Measurements from ENCODE around the gene CHST11. TPM values are rescaled to one million over a fixed set of nuclear protein-coding genes. Genes with fewer than 3 reads are reported as not detected.

The CHST11 gene
- total RNA-seq, 2 donors from 2014 or later, result 3.4 to 4.4 TPM

DNA sequence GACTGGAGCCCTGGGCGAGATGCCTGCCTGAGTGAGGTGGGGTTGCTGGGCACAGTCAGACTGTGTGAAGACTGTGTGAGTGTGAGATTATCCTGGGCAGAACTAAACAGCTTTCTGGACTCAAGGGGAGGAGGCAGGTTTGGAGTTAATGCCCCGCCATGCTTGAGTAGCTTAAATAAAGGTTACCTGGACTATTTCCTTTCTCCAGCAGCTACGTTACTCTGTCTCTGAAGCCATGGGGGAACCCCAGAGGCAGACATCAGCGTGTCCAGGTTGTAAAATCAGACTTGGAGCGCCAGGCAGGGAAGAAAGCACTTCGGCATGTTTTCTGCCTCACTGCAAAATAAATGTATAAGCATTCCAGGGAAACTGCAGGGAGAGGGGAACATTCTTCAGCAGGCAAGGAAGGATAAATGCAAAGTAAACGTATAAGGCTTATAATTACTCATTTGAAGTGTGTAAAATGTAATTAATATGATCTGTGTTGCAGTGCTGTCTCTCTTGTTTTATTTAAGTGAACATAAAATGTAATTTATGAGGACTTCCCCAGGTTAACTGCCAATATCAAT is 129.7 kb downstream of the CHST11 start:
- DNase-seq (no peak), ATAC-seq (no peak)
- intact Hi-C loops (cut with DNase I, micrococcal nuclease), result no loop called here

DNA sequence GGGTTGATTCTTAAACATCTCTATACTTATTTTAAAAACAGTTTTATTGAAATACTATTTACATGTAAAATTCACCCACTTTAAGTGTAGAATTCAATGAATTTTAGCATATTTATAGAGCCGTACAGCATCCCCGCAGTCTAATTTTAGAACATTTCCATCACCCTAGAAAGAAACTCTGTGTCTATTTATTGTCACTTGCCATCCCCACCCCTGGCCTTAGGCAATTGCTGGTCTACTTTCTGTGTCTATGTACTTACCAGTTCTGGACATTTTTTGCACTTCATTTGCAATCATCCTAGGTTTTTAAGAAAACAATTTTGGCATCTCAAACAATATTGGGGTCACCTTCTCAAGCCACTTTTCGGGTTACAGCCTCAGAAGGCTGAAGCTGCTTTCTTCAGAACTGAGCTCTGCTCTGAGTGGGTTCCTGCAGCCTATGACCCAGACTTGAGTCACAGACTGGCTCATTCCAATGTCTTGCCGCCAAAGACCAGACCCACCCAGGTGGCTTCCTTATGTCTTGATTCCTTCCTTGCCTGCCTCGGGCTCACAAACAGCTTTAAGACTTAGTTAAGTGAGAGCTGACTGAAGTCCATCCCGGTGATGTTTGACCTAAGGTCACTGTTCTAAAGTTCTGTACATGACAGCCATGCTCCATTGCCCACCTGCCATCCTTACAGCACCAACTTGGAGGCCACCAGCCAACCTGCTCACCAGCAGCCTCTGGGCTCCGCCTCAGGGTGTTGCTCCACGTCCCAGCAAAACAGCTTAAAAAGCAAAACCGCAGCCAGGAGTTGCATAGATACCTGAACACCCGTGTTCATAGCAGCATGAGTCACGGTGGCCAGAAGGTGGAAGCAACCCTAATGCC is 131.5 kb downstream of the CHST11 start:
- DNase-seq, result no peak
- intact Hi-C loops (cut with DNase I, micrococcal nuclease), result no loop called here
- no peak for ATAC-seq

DNA sequence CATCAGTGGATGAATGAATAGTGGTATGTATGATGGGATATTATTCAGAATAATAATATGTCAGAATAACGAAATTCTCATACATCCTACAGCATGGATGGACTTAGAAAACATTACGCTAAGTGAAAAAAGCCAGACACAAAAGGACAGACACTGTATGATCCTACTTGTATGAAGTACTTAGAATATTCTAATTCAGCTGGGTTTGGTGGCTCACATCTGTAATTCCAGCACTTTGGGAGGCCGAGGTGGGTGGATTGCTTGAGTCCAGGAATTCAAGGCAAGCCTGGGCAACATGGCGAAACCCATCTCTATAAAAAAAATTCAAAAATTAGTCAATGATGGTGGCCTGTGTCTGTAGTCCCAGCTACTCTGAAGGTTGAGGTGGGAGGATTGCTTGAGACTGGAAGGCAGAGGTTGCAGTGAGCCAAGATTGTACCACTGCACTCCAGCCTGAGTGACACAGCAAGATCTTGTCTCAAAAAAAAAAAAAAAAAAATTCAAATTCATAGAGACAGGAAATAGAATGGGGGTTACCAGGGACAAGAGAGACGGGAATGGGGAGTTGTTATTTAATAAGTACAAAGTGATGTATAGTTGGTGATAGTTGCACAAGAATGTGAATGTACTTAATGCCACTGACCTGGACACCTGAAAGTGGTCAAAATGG is 132.3 kb downstream of the CHST11 start:
- no peak for DNase-seq
- intact Hi-C loops (cut with DNase I, micrococcal nuclease), result no loop called here
- no peak for ATAC-seq

DNA sequence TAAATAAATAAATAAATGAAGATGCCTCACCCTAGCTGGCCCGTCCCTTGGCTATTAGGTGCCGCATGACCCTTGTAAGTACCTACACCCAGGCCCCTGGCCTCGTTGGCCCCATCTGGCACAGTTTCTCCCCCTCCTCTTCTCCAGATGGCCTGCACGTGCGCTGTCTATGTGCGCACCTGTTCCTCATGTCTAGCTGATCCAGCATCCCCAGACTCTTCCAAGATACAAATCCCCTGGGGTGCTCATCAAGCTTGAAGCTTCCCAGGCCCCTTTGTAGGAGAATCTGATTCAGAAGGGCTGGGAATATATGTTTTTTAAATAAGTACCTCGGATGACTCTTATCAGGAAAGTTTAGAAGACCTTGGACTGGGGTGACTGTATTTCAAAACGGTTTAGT is 133.3 kb downstream of the CHST11 start:
- intact Hi-C loops (cut with DNase I, micrococcal nuclease), result no loop called here
- ATAC-seq, result no peak

DNA sequence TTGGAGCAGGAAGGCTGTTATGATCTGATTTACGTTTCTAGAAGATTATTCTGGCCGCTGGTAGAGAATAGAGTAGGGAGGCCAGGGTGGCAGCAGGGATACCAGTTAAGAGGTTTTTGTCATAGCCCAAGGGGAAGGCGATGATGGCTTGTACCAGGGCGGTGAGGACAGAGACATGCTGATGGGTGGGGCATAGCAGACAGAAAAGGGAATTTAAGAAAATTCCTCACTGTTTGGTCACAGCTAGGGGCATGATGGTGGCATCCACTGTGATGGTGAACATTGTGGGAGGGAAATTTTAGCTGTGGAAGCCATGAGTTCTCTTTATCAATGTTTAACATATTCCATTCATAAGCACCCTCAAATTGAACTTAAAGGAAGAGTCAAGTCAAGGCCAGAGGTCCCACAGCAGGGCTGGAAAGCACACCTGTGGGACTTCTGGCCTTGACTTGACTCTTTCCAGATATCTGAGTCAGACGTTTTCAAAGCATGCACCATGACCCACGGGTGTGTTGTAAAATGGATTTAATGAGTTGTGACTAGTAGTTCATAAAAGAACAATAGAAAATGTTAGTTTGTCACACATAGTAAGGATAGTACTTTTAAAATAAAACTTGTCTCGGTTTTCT is 134.6 kb downstream of the CHST11 start:
- ATAC-seq (no peak), DNase-seq (no peak)
- intact Hi-C loops (cut with DNase I, micrococcal nuclease), result no loop called here

More for the DNA sequence above, 133.3 kb downstream of the CHST11 start:
- no peak for DNase-seq

DNA sequence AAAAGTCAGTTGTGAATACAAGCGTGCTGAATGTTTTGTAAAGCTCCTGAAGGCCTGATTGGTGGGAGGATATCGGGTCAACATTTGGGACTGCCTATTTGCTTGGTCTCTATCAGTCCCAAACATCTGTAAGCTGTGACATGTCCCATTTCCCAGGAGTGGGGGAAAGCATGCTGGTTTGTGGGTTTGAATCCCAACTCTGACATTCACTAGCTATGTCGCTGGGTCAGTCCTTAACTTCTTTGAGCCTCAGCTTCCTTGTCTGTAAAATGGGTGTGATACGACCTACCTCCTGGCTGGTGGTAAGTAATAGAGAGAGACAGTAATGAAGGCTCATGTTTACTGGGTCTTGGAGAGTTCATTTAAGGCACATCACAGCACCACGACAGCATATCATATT is 136.7 kb downstream of the CHST11 start:
- intact Hi-C loops (cut with DNase I, micrococcal nuclease), result no loop called here
- no peak for ATAC-seq
- DNase-seq, result no peak

DNA sequence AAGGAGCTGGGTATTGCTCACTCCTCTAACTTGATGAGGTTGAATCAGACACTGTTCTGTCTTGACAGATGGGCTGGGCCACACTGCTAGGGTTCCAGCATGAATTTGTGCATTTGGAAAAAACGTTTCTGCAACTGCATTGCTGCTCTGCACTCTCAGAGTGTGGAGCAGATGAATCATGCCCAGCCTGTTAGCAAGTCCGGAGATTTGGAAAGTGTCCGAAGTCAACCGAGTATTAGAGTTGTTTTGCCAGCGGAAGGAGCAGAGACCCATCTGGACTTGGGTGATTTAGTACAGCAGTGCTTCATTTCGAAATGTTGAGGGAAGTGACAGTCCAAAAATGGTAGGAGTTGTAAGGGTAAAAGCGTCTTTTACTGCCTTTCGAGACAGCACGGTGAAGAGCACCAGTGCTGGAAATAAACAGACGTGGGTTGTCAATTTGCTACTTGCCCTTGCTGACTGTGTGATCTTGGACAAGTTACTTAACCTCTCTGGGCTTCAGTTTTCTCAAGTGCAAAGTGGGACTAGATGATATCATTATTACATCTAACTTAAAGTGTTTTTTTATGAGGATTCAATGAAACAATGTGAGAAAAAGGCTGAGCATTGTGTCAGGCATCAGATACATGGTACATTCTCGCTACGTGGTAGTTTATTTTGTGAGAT is 139.5 kb downstream of the CHST11 start:
- ATAC-seq, result no peak

DNA sequence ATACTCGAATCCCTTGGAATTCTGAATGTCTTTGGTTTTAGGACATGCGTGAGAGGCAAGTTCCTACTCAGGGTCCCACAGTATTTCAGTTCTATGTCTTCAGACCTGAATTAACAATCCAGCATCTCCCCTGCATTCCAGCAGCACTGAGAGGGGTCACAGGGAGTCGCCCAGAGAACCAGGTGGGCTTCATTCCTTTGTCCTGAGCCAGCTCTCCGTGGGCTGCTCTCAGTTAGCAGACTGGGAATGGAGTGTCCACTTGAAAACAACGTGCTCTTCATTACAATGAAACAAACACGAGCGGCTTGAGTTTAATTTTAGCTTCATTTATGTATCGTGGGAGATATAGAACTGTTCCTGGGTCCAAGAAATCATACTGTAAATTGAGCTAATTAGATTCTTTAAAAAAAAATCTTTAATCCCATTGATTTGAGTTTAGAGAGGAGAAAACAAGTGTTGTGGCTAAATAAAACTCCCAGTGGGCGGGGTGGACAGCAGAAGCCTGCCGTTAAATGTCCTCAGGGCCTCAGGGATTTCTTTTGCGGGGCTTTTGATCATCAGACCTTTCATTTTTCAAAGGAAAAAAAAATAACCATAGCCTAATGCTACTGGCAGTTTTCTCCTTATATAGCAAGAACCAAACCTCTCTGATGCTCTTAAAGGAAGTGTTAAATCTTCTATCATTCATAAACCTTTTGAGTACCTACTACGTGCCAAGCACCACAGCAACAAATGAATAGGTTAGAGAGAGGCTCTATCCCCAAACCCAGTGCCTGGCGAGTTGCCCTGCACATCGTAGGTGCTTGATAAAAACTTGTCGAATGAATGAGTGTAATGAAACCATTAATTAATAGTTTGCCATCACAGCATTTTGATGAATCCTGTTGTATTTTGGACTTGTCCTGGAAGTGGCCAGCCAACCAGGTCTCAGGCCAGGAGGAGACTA is 140.4 kb downstream of the CHST11 start:
- intact Hi-C loops (cut with DNase I, micrococcal nuclease), result no loop called here
- no peak for ATAC-seq
- DNase-seq, result no peak

More for the DNA sequence above, 139.5 kb downstream of the CHST11 start:
- intact Hi-C loops (cut with DNase I, micrococcal nuclease), result no loop called here
- peak in 1 of 2 donors; percentile 30 for DNase-seq

DNA sequence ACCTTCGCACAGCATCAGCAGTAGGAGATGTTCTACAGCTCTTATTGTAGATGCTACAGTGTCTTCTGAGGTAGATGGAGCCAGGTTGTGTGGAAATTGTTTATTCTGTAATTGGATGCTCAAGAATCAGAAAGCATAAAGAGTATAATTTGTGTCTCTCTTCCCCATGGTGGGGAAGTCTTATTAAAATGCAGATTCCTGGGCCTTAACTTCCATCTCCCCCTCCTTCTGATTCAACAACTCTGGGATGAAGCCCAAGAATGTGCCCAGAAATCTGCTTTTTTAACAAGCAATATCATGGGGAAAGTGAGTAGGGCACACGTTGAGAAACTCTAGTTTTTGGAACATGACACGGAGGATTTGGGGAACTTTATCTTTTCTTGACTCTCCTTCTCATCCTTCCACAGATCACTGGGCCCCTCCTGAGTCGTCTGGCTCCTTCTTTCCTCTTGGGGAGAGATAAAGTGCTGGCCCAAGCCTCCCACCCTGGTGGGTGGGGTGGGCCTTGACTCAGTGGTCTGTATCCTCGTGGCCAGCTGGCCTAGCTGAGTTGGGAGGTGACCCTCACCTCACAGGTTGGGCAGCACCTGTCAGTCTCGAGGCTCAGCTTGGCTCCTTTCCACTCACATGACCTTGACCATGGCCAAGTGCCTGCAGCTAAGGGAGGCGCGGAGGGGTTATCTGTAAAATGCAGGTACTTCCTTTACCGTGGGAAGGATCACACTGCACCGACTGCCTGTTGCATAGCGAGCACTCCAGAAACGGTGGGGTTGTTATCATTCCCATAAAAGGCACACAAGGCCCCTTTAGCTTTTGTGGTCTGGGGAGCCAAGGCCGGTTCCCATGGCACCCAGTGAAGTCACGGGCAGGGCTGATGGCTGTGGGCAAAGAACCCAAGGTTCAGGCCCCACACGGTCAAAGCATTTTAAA is 141.9 kb downstream of the CHST11 start:
- DNase-seq, result no peak
- intact Hi-C loops (cut with DNase I, micrococcal nuclease), result no loop called here
- no peak for ATAC-seq

DNA sequence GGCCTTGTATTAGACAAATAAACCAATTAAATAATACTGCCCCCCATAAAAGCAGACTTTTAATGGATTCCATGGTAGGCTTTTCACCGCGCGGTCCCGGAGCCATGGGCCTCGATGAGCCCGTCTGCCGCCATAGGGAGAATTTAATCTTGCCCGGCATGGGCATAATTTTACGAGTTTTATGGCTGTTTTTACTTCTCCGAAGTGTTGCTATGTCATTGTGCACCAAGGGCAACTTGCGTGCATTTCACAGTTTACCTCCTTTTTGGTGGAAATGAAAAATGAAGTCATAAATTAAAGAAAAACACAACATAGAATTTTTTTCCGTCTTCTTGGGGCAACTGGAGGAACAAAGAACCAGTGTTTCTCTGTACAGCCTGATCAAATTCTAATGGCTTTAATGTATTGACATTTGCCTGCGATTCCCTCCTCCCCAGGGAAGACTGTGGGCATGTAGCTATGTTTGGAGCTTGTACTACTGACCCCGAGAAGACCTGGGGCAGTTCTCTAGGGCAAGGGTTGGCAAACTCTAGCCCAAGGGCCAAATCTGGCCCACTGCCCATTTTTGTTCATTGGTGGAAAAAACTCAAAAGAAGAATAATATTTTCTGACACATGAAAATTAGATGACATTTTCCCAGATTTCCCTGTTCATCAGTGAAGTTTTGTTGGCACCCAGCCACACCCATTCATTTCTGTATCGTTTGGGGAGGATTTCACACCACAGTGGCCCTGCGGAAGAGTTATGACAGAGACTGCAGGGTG is 142.7 kb downstream of the CHST11 start:
- ATAC-seq, result no peak
- intact Hi-C loops (cut with DNase I, micrococcal nuclease), result no loop called here
- DNase-seq, result no peak

DNA sequence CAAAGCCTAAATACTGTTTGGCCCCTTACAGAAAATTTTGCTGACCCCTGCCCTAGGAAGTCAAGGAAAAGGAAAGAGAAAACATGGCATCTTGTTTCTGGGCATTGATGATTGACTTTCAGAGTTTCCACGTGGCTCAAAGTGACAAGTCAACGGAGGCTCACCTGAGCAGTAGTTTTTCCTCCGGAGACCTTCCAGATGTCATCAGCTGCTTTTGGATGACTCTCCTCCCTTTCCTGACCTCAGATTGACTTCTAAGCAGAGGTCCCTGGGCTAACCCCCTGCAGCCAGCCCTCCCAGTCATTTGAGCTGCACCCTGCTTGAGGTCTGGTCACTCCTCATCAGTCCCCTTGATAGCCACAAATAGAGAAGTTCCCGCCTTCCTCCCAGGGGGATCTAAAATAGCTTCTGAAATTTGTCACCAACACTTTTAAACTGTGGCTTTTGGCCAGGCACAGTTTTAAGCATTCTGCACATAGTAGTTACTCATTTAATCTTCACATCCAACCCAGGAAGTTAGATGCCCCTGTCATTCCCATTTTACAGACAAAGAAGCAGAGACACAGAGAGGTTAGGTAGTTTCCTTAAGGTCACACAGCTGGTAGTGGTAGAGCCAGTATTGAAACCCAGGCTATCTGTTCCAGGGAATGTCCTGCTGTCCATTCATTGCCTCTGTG is 143.4 kb downstream of the CHST11 start:
- intact Hi-C loops (cut with DNase I, micrococcal nuclease), result no loop called here
- DNase-seq (no peak), ATAC-seq (no peak)

DNA sequence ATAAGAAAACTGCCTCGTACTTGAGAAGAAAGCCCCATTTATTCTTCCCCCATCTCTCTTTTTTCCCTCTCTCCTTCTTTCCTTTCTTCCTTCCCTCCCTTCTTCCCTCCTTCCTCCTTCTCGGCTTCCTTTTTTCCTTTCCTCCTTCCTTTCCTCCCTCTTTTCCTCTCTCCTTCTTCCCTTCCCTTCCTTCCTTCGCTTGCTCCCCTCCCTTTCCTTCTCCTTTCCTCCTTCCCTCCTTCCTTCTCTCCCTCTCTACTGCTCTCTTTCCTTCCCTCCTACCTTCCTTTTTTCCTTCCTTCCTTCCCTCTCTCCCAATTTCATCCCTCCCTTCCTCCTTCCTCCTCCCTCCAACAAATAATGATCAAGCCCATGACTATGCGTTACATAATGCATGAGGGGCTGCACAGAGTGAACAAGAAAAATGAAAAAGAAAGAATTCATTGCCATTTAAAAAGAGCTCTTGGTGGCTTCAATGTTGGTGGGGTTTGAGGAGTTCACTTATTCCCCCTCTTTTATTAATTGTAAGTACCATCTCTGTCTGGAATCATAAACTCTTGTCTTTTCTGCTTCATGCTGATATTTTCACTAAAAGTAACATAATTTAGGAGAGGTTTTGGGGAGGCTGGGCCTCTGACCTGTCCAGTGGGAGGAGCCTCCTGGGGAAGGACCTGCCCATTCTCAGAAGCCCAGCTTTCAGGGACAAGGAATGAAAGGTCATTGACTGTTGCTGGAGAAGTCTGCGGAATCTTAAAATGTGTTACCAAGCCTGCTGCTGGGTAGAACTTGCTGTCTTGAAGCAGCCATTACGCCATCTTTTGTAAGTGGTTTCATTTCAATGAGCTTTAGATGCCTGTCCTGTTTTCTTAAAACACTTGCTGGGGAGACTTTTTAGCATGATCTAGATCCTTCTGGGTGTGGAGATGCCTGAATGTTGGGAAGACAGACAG is 144.3 kb downstream of the CHST11 start:
- intact Hi-C loops (cut with DNase I, micrococcal nuclease), result no loop called here
- DNase-seq, result no peak
- ATAC-seq, result no peak

DNA sequence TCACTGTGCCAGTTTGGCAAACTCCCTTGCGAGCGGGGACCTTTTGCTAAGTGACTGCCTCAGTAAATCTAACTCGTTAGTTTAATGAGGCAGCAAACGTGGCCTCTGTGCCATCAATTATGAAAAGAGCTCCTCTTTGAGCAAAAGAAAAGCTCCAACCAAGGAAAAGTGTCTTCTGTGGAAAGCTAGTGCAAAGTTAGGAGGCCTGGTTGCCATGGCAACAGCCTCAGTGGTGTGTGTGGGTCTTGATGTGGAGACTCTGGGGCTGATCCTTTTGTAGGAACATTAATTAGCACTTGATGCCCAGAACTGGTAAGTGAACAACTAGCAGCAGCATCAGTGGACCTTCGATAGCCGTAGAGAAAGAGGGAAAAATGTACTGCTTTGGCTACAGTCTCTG is 145.7 kb downstream of the CHST11 start:
- DNase-seq (no peak), ATAC-seq (no peak)
- intact Hi-C loops (cut with DNase I, micrococcal nuclease), result no loop called here

DNA sequence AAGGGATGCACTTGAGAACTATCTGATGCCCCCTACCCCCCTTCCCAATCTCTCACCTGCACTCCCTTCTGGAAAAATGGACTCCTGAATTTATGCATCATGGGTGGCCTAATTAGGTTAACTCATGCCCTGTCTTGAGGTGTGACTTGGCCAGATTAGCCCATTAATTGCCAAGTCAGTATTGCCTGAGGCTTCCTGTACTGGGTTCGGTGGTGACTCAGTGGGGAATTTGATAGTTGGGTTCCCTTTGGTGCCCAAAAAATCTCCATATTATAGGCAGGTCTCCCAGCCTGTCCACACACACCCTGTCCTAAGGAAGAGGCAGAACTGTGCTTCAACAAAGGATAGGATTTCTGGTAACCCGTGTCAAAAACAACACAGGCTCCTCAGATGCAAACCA is 146.1 kb downstream of the CHST11 start:
- no peak for DNase-seq
- ATAC-seq, result no peak
- intact Hi-C loops (cut with DNase I, micrococcal nuclease), result no loop called here

DNA sequence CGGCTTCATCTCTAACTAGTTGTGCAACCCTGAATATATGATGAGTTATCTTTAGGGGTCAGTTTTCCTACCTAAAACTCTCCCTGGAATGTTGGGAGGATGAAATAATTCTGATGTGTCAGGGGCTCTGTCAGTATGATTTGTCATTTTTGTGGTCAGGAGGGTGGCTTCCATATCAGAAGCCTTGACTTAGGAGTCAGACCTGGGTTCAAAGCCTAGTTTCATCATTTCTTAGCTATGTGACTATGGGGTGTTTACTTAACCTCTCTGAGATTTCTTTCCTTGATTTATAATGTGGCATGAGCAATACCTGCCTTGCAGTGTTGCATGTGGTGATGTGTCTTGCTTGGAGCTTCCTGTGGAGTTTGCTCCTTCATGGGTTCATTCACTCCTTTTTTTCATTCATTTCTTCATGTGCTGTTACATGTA is 146.8 kb downstream of the CHST11 start:
- intact Hi-C loops (cut with DNase I, micrococcal nuclease), result no loop called here
- ATAC-seq, result no peak

More for the DNA sequence above, 146.8 kb downstream of the CHST11 start:
- no peak for DNase-seq
